HG03039 (cell line): ENCODE results near the gene ANP32E.

ENCODE experiments used
- ATAC-seq: cut with Tn5 transposase; IDR thresholded peaks from one replicate; pipeline ENCODE4 v1.9.1; 2021; ENCODE audit warnings: mild to moderate bottlenecking, moderate library complexity; ENCODE audit not compliant: unreplicated experiment

Gene ANP32E

DNA sequence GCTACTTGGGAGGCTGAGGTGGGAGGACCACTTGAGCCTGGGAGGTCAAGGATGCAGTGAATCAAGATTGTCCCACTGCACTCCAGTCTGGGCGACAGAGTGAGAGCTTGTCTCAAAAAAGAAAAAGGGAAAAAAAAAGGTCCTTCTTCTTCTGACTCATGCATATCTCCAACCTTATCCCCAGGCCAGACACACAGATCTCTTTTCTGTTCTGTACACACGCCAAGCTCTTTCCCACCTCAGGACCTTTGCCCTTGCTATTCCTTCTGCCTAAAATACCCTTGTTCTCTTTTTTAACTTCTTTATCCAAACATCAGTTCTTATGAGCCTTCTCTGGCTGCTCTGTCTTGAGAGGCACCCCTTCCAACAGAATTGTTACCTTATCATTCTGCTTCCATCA is 64.1 kb downstream of the ANP32E start:
- no peak for ATAC-seq

DNA sequence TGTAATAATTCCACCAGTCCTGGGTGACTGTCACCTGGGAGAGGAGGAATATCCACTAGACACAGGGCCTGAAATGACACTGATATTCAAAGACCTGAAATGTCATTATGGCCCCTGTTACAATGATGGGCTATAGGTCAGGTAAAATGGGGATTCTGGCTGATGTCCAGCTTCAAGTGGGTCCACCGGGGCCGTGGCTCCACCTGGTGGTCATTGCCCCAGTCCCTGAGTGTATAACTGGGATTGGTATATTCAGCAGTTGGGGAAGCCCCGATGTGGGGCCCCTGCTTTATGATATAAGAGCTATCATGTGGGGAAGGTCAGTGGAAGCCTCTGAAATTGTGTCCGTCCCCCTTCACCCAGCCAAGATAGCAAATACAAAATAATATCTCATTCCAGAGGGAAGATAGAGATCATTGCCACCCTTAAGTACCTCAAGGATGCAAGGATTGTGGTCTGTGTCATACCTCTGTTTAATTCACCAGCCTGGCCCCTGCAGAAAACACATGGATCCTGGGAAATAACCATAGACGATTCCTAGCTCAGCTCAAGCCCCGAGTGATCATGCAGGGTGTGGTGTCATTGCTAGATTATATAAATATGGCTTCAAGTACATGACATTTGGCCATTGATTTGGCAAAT is 66.8 kb downstream of the ANP32E start:
- ATAC-seq = no peak
